GM12864 (cell line): ENCODE data around the gene CRMP1.
"Not testable (repeated sequence)": the region's sequence is repeated elsewhere in the genome, so short reads cannot be mapped to it uniquely, and the experiment has no call there.

Experiments
- DNase-seq: peaks from one replicate; pipeline ENCODE4 v3.0.0-alpha.2; 2011; ENCODE audit warnings: low read depth
- H3K4me3 ChIP-seq: 2 replicates; pipeline ENCODE4 v1.5.1; 2011; ENCODE audit warnings: mild to moderate bottlenecking, low read depth, low read length, control low read depth
- CTCF ChIP-seq: IDR thresholded peaks from 2 replicates; pipeline ENCODE4 v1.5.1; 2011; ENCODE audit warnings: low read depth, mild to moderate bottlenecking, moderate library complexity, low read length, control low read depth, inconsistent platforms; ENCODE audit errors: missing control alignments

CRMP1 gene

GRCh38 chr4:5858020-5858769 is 34.7 kb downstream of the CRMP1 start:
- H3K4me3 ChIP-seq = no peak overlapping the region
- TF ChIP-seq CTCF = no peak
- no peak for DNase-seq

DNA sequence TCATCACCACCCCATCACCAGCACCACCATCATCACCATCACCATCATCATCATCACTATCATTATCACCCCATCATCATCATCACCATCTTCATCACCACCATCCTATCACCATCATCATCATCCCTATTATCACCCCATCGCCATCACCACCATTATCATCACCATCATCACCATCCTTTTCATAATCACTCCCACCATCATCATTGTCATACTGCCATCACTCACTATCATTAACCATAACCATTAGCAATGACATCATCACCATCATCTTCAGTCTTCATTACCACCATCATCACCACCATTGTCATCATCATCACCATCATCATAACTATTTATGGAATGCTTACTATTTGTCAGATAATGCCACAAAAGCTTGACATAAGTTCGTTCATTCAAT is 35.7 kb downstream of the CRMP1 start:
- TF ChIP-seq CTCF = no peak
- no peak overlapping the region for H3K4me3 ChIP-seq
- no peak for DNase-seq

DNA sequence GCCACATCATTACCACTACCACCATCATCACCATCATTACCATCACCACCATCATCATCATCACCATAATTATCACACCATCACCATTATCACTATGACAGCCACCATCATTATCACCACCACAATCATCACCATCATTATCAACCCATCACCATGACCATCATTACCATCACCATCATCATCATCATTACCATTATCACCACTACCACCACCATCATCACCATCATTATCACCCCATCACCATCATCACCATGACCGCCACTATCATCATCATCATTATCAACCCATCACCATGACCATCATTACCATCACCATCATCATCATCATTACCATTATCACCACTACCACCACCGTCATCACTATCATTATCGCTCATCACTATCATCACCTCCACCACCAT is 36.5 kb downstream of the CRMP1 start:
- not testable (repeated sequence) for DNase-seq, H3K4me3 ChIP-seq

DNA sequence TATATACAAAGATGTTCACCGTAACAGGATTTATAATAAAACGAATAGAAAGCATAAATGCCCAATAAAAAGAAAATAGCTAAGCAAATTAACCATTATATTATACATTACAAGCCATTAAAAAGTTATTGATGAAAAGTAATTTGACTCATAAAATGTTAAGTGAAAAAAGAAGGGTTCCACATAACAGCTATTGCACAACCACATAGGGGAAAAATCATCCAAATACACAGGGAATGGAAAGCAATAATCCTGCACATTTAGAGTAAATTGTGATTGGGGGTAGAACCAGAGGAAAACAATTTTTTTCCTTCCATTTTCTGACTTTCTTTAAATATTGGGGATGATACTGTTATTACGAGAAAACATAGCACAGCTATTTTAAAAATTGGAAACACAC is 38.0 kb downstream of the CRMP1 start:
- no peak for TF ChIP-seq CTCF
- no peak for DNase-seq
- H3K4me3 ChIP-seq = no peak overlapping the region

DNA sequence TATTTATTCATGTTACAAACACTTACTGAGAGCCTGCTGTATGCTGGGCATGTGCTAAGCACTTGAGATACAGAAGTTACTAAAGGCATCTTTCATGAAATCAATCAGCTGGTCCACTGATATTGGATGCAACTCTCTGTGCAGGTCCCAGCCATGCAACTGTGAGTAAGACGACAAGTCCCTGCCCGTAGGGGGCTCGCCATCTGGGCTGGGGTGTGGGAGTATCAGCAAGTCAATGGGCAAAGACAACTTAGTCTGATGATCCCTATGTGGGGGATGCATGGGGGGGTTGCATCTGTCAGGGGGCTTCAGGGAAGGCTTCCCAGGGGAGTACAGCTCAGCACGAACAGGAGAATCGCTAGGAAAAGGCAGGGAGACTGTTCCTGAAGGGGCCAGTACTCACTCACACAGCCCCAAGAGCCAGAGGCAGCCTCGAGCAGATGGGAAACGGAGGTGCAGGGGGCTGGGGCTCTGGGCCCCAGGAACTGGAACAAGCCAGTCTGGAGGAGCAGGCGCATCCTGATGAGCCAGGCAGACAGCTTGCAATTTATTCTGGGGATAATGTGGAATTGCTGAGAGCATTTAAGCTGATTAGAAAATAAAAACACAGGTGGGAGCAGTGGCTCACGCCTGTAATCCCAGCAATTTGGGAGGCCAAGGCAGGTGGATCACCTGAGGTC is 40.2 kb downstream of the CRMP1 start:
- no peak for DNase-seq
- no peak for TF ChIP-seq CTCF
- no peak overlapping the region for H3K4me3 ChIP-seq

- TF ChIP-seq CTCF = no peak
- no peak overlapping the region for H3K4me3 ChIP-seq
- no peak for DNase-seq
Measured at GRCh38 chr4:5851637-5852301, 41.1 kb downstream of the CRMP1 start.

GRCh38 chr4:5845035-5845905 is 47.6 kb downstream of the CRMP1 start:
- TF ChIP-seq CTCF = no peak
- H3K4me3 ChIP-seq = no peak overlapping the region
- no peak for DNase-seq
